ENCODE data around the gene SEPTIN2. TPM values are rescaled to one million over a fixed set of nuclear protein-coding genes. Genes with fewer than 3 reads are reported as not detected.
A peak's percentile ranks its signal among the peaks of the same experiment; 100 is the strongest.

SEPTIN2 gene
- total RNA-seq, 1 experiment from 2014 or later: 500 TPM

GRCh38 chr2:241271706-241272302 is 43.9 kb upstream of the SEPTIN2 start:
- CTCF ChIA-PET: no interaction called here
- TF ChIP-seq EZH2 (IDR thresholded peaks at IDR 0.05; ENCODE audit: low read depth): no peak
- no peaks in the 10 kb centered on the region for H3K27me3 ChIP-seq (ENCODE audit: insufficient read depth, low read depth)
- H3F3A ChIP-seq (ENCODE audit: insufficient read depth, low read depth): peaks cover 46% of the 10 kb centered on the region; the same call in 1 of the 2 replicates
- peaks cover 31% of the 10 kb centered on the region for H3K4me1 ChIP-seq (replicated peaks; ENCODE audit: insufficient read depth)
- H3K36me3 ChIP-seq (ENCODE audit: low read depth): peaks cover 18% of the 10 kb centered on the region
- peak overlapping the region; percentile 42; the same call in 1 of the 2 replicates for H3K27ac ChIP-seq
- POLR2A ChIA-PET (ENCODE audit: unreplicated experiment): no interaction called here
- no peaks in the 10 kb centered on the region for H3K9me2 ChIP-seq (ENCODE audit: insufficient read depth)
- H3K4me2 ChIP-seq: peak overlapping the region; percentile 81
- peaks cover 87% of the 10 kb centered on the region for H4K20me1 ChIP-seq (ENCODE audit: insufficient read depth)
- H2AFZ ChIP-seq: peak overlapping the region; percentile 68; the same call in 1 of the 2 replicates
- peaks cover 84% of the 10 kb centered on the region for H3K79me2 ChIP-seq (ENCODE audit: low read depth)
- BruUV-seq (replicated peaks): no TSS peak
- DNase-seq: peak; percentile 76 to 84
- no peaks in the 10 kb centered on the region for H3K9me3 ChIP-seq (ENCODE audit: insufficient read depth, low read depth)
- intact Hi-C loops (cut with micrococcal nuclease; ENCODE audit: unreplicated experiment): loop anchor here (2.0 to 10.0 kb wide), 3 partner anchors 43 to 363 kb away; partner anchors contain the start of genes ATG4B, HDLBP, SEPTIN2 and THAP4
- peak overlapping the region; percentile 65 for H3K4me3 ChIP-seq

GRCh38 chr2:241272303-241273209 is 43.2 kb upstream of the SEPTIN2 start:
- TF ChIP-seq CTCF (conservative IDR thresholded peaks at IDR 0.05): no peak
- no peak for TF ChIP-seq EZH2 (IDR thresholded peaks at IDR 0.05; ENCODE audit: low read depth)
- ChIA-PET POLR2A (ENCODE audit: unreplicated experiment) (no interaction called here), CTCF (no interaction called here)
- BruUV-seq (replicated peaks): no TSS peak
- peak in 1 of 2 experiments; percentile 76 for DNase-seq
- peak overlapping the region; percentile 81 for H3K4me2 ChIP-seq
- H3K36me3 ChIP-seq (ENCODE audit: low read depth): peaks cover 12% of the 10 kb centered on the region; the same call in 1 of the 2 replicates
- peaks cover 50% of the 10 kb centered on the region; the same call in 1 of the 2 replicates for H3F3A ChIP-seq (ENCODE audit: insufficient read depth, low read depth)
- no peaks in the 10 kb centered on the region for H3K27me3 ChIP-seq (ENCODE audit: insufficient read depth, low read depth)
- peak overlapping the region; percentile 68; the same call in 1 of the 2 replicates for H2AFZ ChIP-seq
- peak overlapping the region; percentile 65 for H3K4me3 ChIP-seq
- H3K4me1 ChIP-seq (replicated peaks; ENCODE audit: insufficient read depth): peaks cover 31% of the 10 kb centered on the region
- H3K27ac ChIP-seq: peak overlapping the region; percentile 42; the same call in 1 of the 2 replicates
- H3K9me2 ChIP-seq (ENCODE audit: insufficient read depth): no peaks in the 10 kb centered on the region
- intact Hi-C loops (cut with micrococcal nuclease; ENCODE audit: unreplicated experiment): loop anchor here (2.0 to 10.0 kb wide), 3 partner anchors 42 to 362 kb away; partner anchors contain the start of genes ATG4B, HDLBP, SEPTIN2 and THAP4
- peaks cover 80% of the 10 kb centered on the region for H4K20me1 ChIP-seq (ENCODE audit: insufficient read depth)
- no peaks in the 10 kb centered on the region for H3K9me3 ChIP-seq (ENCODE audit: insufficient read depth, low read depth)
- H3K79me2 ChIP-seq (ENCODE audit: low read depth): peaks cover 85% of the 10 kb centered on the region

DNA sequence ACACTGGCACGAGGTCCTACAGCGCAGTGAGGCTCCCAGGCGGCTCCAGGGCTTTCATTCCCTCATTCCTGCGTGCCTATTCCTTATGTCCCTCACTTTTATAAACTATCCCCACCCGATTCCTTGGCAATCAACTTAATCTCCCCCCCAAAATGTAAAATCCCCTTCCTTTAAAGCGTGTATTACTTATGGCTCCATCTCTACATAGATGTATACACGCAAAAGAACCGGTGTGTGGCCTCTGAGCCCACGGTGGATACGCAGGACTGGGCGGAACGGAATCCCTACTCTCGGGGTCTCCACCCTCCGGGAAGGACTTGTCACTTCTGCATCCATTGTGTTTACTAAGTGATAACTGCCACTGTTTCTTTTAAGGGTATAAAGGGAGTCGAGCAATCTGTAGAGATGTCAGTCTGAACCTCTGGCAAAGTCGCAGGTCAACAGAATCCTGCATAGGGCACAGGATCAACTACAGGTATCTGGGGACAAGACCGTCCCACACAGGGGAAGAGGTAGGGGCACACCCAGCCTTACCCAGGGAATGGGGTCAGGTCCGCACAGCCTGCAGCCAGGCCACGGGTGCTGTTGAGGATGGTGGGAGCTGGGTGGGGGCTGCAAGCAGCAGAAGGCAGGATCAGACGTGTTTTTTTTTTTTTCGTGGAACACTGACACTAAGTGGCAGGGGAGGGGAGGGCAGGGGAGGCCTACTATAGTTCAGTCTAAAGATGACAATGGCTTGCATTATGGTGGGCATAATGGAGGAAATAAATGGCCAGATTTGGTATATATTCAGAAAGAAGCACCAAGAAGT is 42.3 kb upstream of the SEPTIN2 start:
- Histone ChIP-seq H3K4me3 (peak overlapping the region; percentile 65), H3K4me1 (replicated peaks; ENCODE audit: insufficient read depth) (peaks cover 31% of the 10 kb centered on the region), H3K27ac (0 out of 2 replicates have a peak overlapping the region, but pooled peaks have one; percentile 18), H3F3A (ENCODE audit: insufficient read depth, low read depth) (peaks cover 50% of the 10 kb centered on the region; the same call in 1 of the 2 replicates), H3K79me2 (ENCODE audit: low read depth) (peaks cover 85% of the 10 kb centered on the region), H3K27me3 (ENCODE audit: insufficient read depth, low read depth) (no peaks in the 10 kb centered on the region), H3K9me2 (ENCODE audit: insufficient read depth) (no peaks in the 10 kb centered on the region), H3K36me3 (ENCODE audit: low read depth) (peaks cover 9% of the 10 kb centered on the region; the same call in 1 of the 2 replicates), H3K9me3 (ENCODE audit: insufficient read depth, low read depth) (no peaks in the 10 kb centered on the region), H4K20me1 (ENCODE audit: insufficient read depth) (peaks cover 76% of the 10 kb centered on the region), H2AFZ (no peak overlapping the region), H3K4me2 (peak overlapping the region; percentile 78)
- ChIA-PET CTCF (no interaction called here), POLR2A (ENCODE audit: unreplicated experiment) (no interaction called here)
- BruUV-seq (replicated peaks): TSS peak; percentile 65
- no peak for DNase-seq
- intact Hi-C loops (cut with micrococcal nuclease; ENCODE audit: unreplicated experiment): loop anchor here (2.0 to 10.0 kb wide), 3 partner anchors 41 to 361 kb away; partner anchors contain the start of genes ATG4B, HDLBP, SEPTIN2 and THAP4
- no peak for TF ChIP-seq CTCF (conservative IDR thresholded peaks at IDR 0.05)
- TF ChIP-seq EZH2 (IDR thresholded peaks at IDR 0.05; ENCODE audit: low read depth): no peak
